ENCODE results near the gene CPNE8. TPM values are rescaled to one million over a fixed set of nuclear protein-coding genes. Genes with fewer than 3 reads are reported as not detected.
"Not testable (repeated sequence)": the region's sequence is repeated elsewhere in the genome, so short reads cannot be mapped to it uniquely, and the experiment has no call there.

The CPNE8 gene
- total and polyA plus RNA-seq, 2 donors (not counting 1 experiment from before 2014, with no cell fraction given) = 1.5 to 1.6 TPM

GRCh38 chr12:38745601-38746000, 159.8 kb downstream of the CPNE8 start:
- no peak overlapping the region for H3K27ac Mint-ChIP-seq
- Histone ChIP-seq H3K79me2 (ENCODE audit: control insufficient read depth, insufficient read depth, low read length) (no peaks in the 10 kb centered on the region), H3K27ac (ENCODE audit: low read length in 2 of 2) (no peak overlapping the region), H3K4me3 (ENCODE audit: control extremely low read depth in 1 of 5, extremely low read depth in 1 of 5, insufficient read depth in 1 of 5, low read depth in 2 of 5, low read length in 4 of 5) (no peak overlapping the region), H3K36me3 (replicated peaks in 1 of 2; ENCODE audit: control extremely low read depth in 1 of 2, control insufficient read depth in 1 of 2, extremely low read depth in 1 of 2, insufficient read depth in 2 of 2, low read length in 1 of 2) (no peaks in the 10 kb centered on the region), H3K4me1 (ENCODE audit: control insufficient read depth in 2 of 2, insufficient read depth in 2 of 2, low read length in 2 of 2) (peaks cover 0 to 5% of the 10 kb centered on the region in 2 donors), H4K20me1 (ENCODE audit: control insufficient read depth, insufficient read depth, low read length, poor library complexity, severe bottlenecking) (no peaks in the 10 kb centered on the region), H3K4me2 (replicated peaks; ENCODE audit: low read depth, low read length, poor library complexity, severe bottlenecking) (no peak overlapping the region), H3K9ac (ENCODE audit: low read length) (no peak overlapping the region), H3K27me3 (replicated peaks in 1 of 4; ENCODE audit: control extremely low read depth in 1 of 4, control insufficient read depth in 3 of 4, insufficient read depth in 4 of 4, low read length in 3 of 4) (no peaks in the 10 kb centered on the region), H2AFZ (ENCODE audit: insufficient read depth, low read depth, low read length, poor library complexity, severe bottlenecking) (no peak overlapping the region), H3K9me3 (ENCODE audit: control extremely low read depth in 1 of 3, control insufficient read depth in 2 of 3, insufficient read depth in 1 of 3, low read length in 2 of 3) (peaks cover 0 to 4% (median 0%) of the 10 kb centered on the region in 3 donors)
- POLR2A ChIA-PET = no interaction called here
- H3K4me3 Mint-ChIP-seq = no peak overlapping the region
- DNase-seq (no peak), ATAC-seq (ENCODE audit: low read depth) (no peak)
- TF ChIP-seq, protein P1, sequence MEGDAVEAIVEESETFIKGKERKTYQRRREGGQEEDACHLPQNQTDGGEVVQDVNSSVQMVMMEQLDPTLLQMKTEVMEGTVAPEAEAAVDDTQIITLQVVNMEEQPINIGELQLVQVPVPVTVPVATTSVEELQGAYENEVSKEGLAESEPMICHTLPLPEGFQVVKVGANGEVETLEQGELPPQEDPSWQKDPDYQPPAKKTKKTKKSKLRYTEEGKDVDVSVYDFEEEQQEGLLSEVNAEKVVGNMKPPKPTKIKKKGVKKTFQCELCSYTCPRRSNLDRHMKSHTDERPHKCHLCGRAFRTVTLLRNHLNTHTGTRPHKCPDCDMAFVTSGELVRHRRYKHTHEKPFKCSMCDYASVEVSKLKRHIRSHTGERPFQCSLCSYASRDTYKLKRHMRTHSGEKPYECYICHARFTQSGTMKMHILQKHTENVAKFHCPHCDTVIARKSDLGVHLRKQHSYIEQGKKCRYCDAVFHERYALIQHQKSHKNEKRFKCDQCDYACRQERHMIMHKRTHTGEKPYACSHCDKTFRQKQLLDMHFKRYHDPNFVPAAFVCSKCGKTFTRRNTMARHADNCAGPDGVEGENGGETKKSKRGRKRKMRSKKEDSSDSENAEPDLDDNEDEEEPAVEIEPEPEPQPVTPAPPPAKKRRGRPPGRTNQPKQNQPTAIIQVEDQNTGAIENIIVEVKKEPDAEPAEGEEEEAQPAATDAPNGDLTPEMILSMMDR (IDR thresholded peaks at IDR 0.05) = no peak
- no peak for TF ChIP-seq EZH2 (IDR thresholded peaks at IDR 0.05; ENCODE audit: borderline replicate concordance, insufficient read depth, low read depth, low read length, poor library complexity, severe bottlenecking)
- CTCF ChIA-PET = no interaction called here
- H3K4me1 Mint-ChIP-seq = peaks cover 5% of the 10 kb centered on the region
- no peaks in the 10 kb centered on the region for H3K9me3 Mint-ChIP-seq (ENCODE audit: insufficient read depth)
- intact Hi-C loops (cut with micrococcal nuclease) = no loop called here
- WGBS (ENCODE audit: insufficient coverage) = 100% methylated on average over 2 of the region's 4 CpGs
- no peaks in the 10 kb centered on the region for H3K27me3 Mint-ChIP-seq

- intact Hi-C loops (cut with micrococcal nuclease) = no loop called here
- H3K4me2 ChIP-seq (replicated peaks; ENCODE audit: low read depth, low read length, poor library complexity, severe bottlenecking) = no peak overlapping the region
- no peaks in the 10 kb centered on the region for H3K9me3 ChIP-seq (ENCODE audit: control extremely low read depth in 1 of 3, control insufficient read depth in 2 of 3, insufficient read depth in 1 of 3, low read length in 2 of 3)
- ChIA-PET POLR2A (no interaction called here), CTCF (no interaction called here)
- H3K36me3 ChIP-seq (replicated peaks in 1 of 2; ENCODE audit: control extremely low read depth in 1 of 2, control insufficient read depth in 1 of 2, extremely low read depth in 1 of 2, insufficient read depth in 2 of 2, low read length in 1 of 2) = no peaks in the 10 kb centered on the region
- H3K9me3 Mint-ChIP-seq (ENCODE audit: insufficient read depth) = no peaks in the 10 kb centered on the region
- no peaks in the 10 kb centered on the region for H4K20me1 ChIP-seq (ENCODE audit: control insufficient read depth, insufficient read depth, low read length, poor library complexity, severe bottlenecking)
- no peaks in the 10 kb centered on the region for H3K27me3 ChIP-seq (replicated peaks in 1 of 4; ENCODE audit: control extremely low read depth in 1 of 4, control insufficient read depth in 3 of 4, insufficient read depth in 4 of 4, low read length in 3 of 4)
- no peak overlapping the region for H2AFZ ChIP-seq (ENCODE audit: insufficient read depth, low read depth, low read length, poor library complexity, severe bottlenecking)
- H3K27ac Mint-ChIP-seq = no peak overlapping the region
- TF ChIP-seq, protein P1 (IDR thresholded peaks at IDR 0.05) = no peak
- no peak for TF ChIP-seq EZH2 (IDR thresholded peaks at IDR 0.05; ENCODE audit: borderline replicate concordance, insufficient read depth, low read depth, low read length, poor library complexity, severe bottlenecking)
- H3K4me1 Mint-ChIP-seq = peaks cover 5% of the 10 kb centered on the region
- H3K79me2 ChIP-seq (ENCODE audit: control insufficient read depth, insufficient read depth, low read length) = no peaks in the 10 kb centered on the region
- WGBS (ENCODE audit: insufficient coverage) = 40% methylated on average over 1 of the region's 4 CpGs
- H3K4me1 ChIP-seq (ENCODE audit: control insufficient read depth in 2 of 2, insufficient read depth in 2 of 2, low read length in 2 of 2) = peaks cover 0 to 5% of the 10 kb centered on the region in 2 donors
- no peak overlapping the region for H3K4me3 ChIP-seq (ENCODE audit: control extremely low read depth in 1 of 5, extremely low read depth in 1 of 5, insufficient read depth in 1 of 5, low read depth in 2 of 5, low read length in 4 of 5)
- H3K27me3 Mint-ChIP-seq = no peaks in the 10 kb centered on the region
- H3K4me3 Mint-ChIP-seq = no peak overlapping the region
- H3K27ac ChIP-seq (ENCODE audit: low read length in 2 of 2) = no peak overlapping the region
- no peak for ATAC-seq (ENCODE audit: low read depth)
- no peak for DNase-seq
- no peak overlapping the region for H3K9ac ChIP-seq (ENCODE audit: low read length)
Observed at GRCh38 chr12:38744041-38744440, 161.3 kb downstream of the CPNE8 start.

DNA sequence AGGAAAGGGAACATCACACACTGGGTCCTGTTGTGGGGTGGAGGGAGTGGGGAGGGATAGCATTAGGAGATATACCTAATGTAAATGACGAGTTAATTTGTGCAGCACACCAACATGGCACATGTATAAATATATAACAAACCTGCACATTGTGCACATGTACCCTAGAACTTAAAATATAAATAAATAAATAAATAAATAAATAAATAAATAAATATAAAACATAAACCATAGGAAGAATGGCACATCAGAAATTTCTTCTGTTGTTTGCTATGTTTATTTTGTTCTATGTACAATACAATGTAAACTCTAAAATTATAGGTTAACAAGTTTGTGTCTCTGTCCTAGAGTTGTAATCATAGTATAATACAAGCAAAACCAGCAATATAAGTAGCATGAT, 162.9 kb downstream of the CPNE8 start:
- H3K4me2 ChIP-seq (replicated peaks; ENCODE audit: low read depth, low read length, poor library complexity, severe bottlenecking); H3K9me3 Mint-ChIP-seq (ENCODE audit: insufficient read depth); H3K9me3 ChIP-seq (ENCODE audit: control extremely low read depth in 1 of 3, control insufficient read depth in 2 of 3, insufficient read depth in 1 of 3, low read length in 2 of 3); H3K4me1 ChIP-seq (ENCODE audit: control insufficient read depth in 2 of 2, insufficient read depth in 2 of 2, low read length in 2 of 2); H3K27me3 ChIP-seq (replicated peaks in 1 of 4; ENCODE audit: control extremely low read depth in 1 of 4, control insufficient read depth in 3 of 4, insufficient read depth in 4 of 4, low read length in 3 of 4); DNase-seq; ATAC-seq (ENCODE audit: low read depth); H3K4me3 ChIP-seq (ENCODE audit: control extremely low read depth in 1 of 5, extremely low read depth in 1 of 5, insufficient read depth in 1 of 5, low read depth in 2 of 5, low read length in 4 of 5); H3K27ac Mint-ChIP-seq; H3K4me3 Mint-ChIP-seq; H4K20me1 ChIP-seq (ENCODE audit: control insufficient read depth, insufficient read depth, low read length, poor library complexity, severe bottlenecking); H3K9ac ChIP-seq (ENCODE audit: low read length); H2AFZ ChIP-seq (ENCODE audit: insufficient read depth, low read depth, low read length, poor library complexity, severe bottlenecking); H3K27ac ChIP-seq (ENCODE audit: low read length in 2 of 2); POLR2A ChIA-PET; H3K27me3 Mint-ChIP-seq; H3K79me2 ChIP-seq (ENCODE audit: control insufficient read depth, insufficient read depth, low read length); CTCF ChIA-PET; H3K36me3 ChIP-seq (replicated peaks in 1 of 2; ENCODE audit: control extremely low read depth in 1 of 2, control insufficient read depth in 1 of 2, extremely low read depth in 1 of 2, insufficient read depth in 2 of 2, low read length in 1 of 2); intact Hi-C loops (cut with micrococcal nuclease); H3K4me1 Mint-ChIP-seq: not testable (repeated sequence)
- no CpG with 5 or more reads among the region's 1 CpG for WGBS (ENCODE audit: insufficient coverage)

Measured in B cell (primary cell).